HCT116 (cell line): ENCODE results near the gene KRTAP1-3. TPM values are rescaled to one million over a fixed set of nuclear protein-coding genes. Genes with fewer than 3 reads are reported as not detected.

ENCODE experiments used
- ATAC-seq: fragments of 200-7000 bp; cut with Tn5 transposase; 2 replicates; pipeline ENCODE4 v1.9.1; 2020; ENCODE audit warnings: mild to moderate bottlenecking, moderate library complexity
- BruUV-seq: library from RNA; stranded (reverse); fragments of 400-500 nt; replicated peaks from 2 replicates; lab custom pipeline; 2021; lab: Mats Ljungman, UMichigan
- CTCF ChIA-PET: fragments of 300-600 bp; sonication (Branson Sonifier 250); formaldehyde crosslinking; loops from one replicate; lab custom pipeline; 2021; ENCODE audit warnings: antibody characterized with exemption; lab: Charles Lee
- POLR2A ChIA-PET: fragments of 300-600, 350-600 bp; sonication (Branson Sonifier 250); formaldehyde crosslinking; loops from one replicate; lab custom pipeline; 2021; ENCODE audit warnings: antibody characterized with exemption; lab: Charles Lee
- RAD21 ChIA-PET, 2 experiments: fragments of 300-600 bp; sonication (Branson Sonifier 250); formaldehyde crosslinking; loops; one replicate each; lab custom pipeline; 2023; ENCODE audit warnings: low total read pairs in 2 of 2; ENCODE audit not compliant: uncharacterized antibody in 2 of 2, unreplicated experiment in 2 of 2, low non-redundant PET in 1 of 2; lab: Charles Lee
- DNase-seq: peaks from one replicate; pipeline ENCODE4 v3.0.0-alpha.2; 2010; ENCODE audit warnings: low read depth, low spot score
- H2AFZ ChIP-seq: fragments of 200-600 bp; shearing (Covaris generic), sonication (generic); 2 replicates; pipeline ENCODE4 v1.6.1; 2017; ENCODE audit warnings: low read depth, mixed run types, mixed read lengths, antibody characterized with exemption, low read length; ENCODE audit not compliant: poor library complexity, severe bottlenecking
- H3K27ac ChIP-seq: 2 replicates; pipeline ENCODE4 v1.5.1; 2012; ENCODE audit warnings: low read depth, low read length
- H3K27me3 ChIP-seq: fragments of 200-600 bp; sonication (generic); 2 replicates; pipeline ENCODE4 v1.6.1; 2016; ENCODE audit warnings: mixed run types, low read length, mixed read lengths; ENCODE audit not compliant: insufficient read depth
- H3K36me3 ChIP-seq, 2 experiments: fragments of 200-500 bp in 1 of 2; fragments of 200-600 bp in 1 of 2; sonication (Bioruptor generic) in 1 of 2; sonication (generic) in 1 of 2; 2 replicates each; pipeline versions ENCODE4 v1.5.1 to v1.6.1; 2014 to 2016; ENCODE audit warnings: low read length in 2 of 2, inconsistent platforms in 1 of 2, mixed read lengths in 1 of 2, mixed run types in 1 of 2; ENCODE audit not compliant: insufficient read depth in 2 of 2, control insufficient read depth in 1 of 2
- H3K4me1 ChIP-seq, 2 experiments: fragments of 200-600 bp in 1 of 2; sonication (generic) in 1 of 2; 2 replicates each; pipeline versions ENCODE4 v1.5.1 to v1.6.1; 2012 to 2017; ENCODE audit warnings: low read length in 2 of 2, inconsistent platforms in 1 of 2, mild to moderate bottlenecking in 1 of 2, mixed read lengths in 1 of 2, mixed run types in 1 of 2, moderate library complexity in 1 of 2; ENCODE audit not compliant: insufficient read depth in 2 of 2, control insufficient read depth in 1 of 2
- H3K4me2 ChIP-seq: fragments of 200-600 bp; sonication (generic); 2 replicates; pipeline ENCODE4 v1.6.1; 2017; ENCODE audit warnings: mixed run types, low read length, mixed read lengths
- H3K4me3 ChIP-seq, 2 experiments: fragments of 200-600 bp in 1 of 2; sonication (generic) in 1 of 2; replicated peaks in 1 of 2; 2 replicates each; pipeline ENCODE4 v1.5.1; 2011 to 2016; ENCODE audit warnings: low read length in 2 of 2, control low read depth in 1 of 2, low read depth in 1 of 2, mild to moderate bottlenecking in 1 of 2, mixed read lengths in 1 of 2, mixed run types in 1 of 2
- H3K79me2 ChIP-seq: fragments of 200-600 bp; sonication (generic); 2 replicates; pipeline ENCODE4 v1.6.1; 2017; ENCODE audit warnings: mild to moderate bottlenecking, mixed run types, low read length, moderate library complexity, mixed read lengths; ENCODE audit not compliant: insufficient read depth
- H3K9ac ChIP-seq: fragments of 200-600 bp; sonication (generic); 2 replicates; pipeline ENCODE4 v1.6.1; 2016; ENCODE audit warnings: low read length, mixed read lengths
- H3K9me2 ChIP-seq: fragments of 200-600 bp; sonication (generic), shearing (Covaris generic); 2 replicates; pipeline ENCODE4 v1.6.1; 2017; ENCODE audit warnings: mixed run types, mild to moderate bottlenecking, moderate library complexity; ENCODE audit not compliant: insufficient read depth
- H3K9me3 ChIP-seq, 2 experiments: fragments of 200-500 bp in 1 of 2; fragments of 200-600 bp in 1 of 2; sonication (Bioruptor generic) in 1 of 2; sonication (generic) in 1 of 2; 2 replicates each; pipeline ENCODE4 v1.6.1; 2014 to 2017; ENCODE audit warnings: low read length in 2 of 2, mixed read lengths in 2 of 2, inconsistent platforms in 1 of 2, low read depth in 1 of 2, mild to moderate bottlenecking in 1 of 2, mixed run types in 1 of 2, moderate library complexity in 1 of 2; ENCODE audit not compliant: control insufficient read depth in 1 of 2, insufficient read depth in 1 of 2
- H4K20me1 ChIP-seq: fragments of 200-600 bp; sonication (generic), shearing (Covaris generic); 2 replicates; pipeline ENCODE4 v1.6.1; 2017; ENCODE audit warnings: mixed run types, mild to moderate bottlenecking, moderate library complexity; ENCODE audit not compliant: insufficient read depth
- ATF3 ChIP-seq: IDR thresholded peaks from 2 replicates; pipeline ENCODE4 v1.6.1; 2012
- CBX3 ChIP-seq: IDR thresholded peaks from 2 replicates; pipeline ENCODE4 v1.6.1; 2012; ENCODE audit warnings: low read depth
- CEBPB ChIP-seq: IDR thresholded peaks from 2 replicates; pipeline ENCODE4 v1.6.1; 2012; ENCODE audit warnings: low read depth
- CTCF ChIP-seq, 3 experiments: fragments of 200-600 bp in 1 of 3; sonication (generic) in 1 of 3; IDR thresholded peaks in 2 of 3; conservative IDR thresholded peaks in 1 of 3; 2 replicates each; pipeline ENCODE4 v1.5.1; 2012 to 2017; ENCODE audit warnings: low read depth in 2 of 3, low read length in 2 of 3, antibody characterized with exemption in 1 of 3, borderline replicate concordance in 1 of 3, control low read depth in 1 of 3, mild to moderate bottlenecking in 1 of 3, mixed read lengths in 1 of 3, mixed run types in 1 of 3, moderate library complexity in 1 of 3; ENCODE audit not compliant: insufficient read depth in 1 of 3
- EGR1 ChIP-seq: IDR thresholded peaks from 2 replicates; pipeline ENCODE4 v1.6.1; 2012; ENCODE audit warnings: low read depth
- ELF1 ChIP-seq: IDR thresholded peaks from 2 replicates; pipeline ENCODE4 v1.6.1; 2012; ENCODE audit warnings: low read depth, borderline replicate concordance
- EZH2 ChIP-seq: fragments of 200-600 bp; sonication (generic); IDR thresholded peaks from 2 replicates; pipeline ENCODE4 v1.6.1; 2017; ENCODE audit warnings: antibody characterized with exemption, mixed run types
- EZH2phosphoT487 ChIP-seq: fragments of 200-600 bp; IDR thresholded peaks from 2 replicates; pipeline ENCODE4 v1.6.1; 2018; ENCODE audit warnings: antibody characterized with exemption, borderline replicate concordance
- FOSL1 ChIP-seq: IDR thresholded peaks from 2 replicates; pipeline ENCODE4 v1.6.1; 2012; ENCODE audit warnings: low read depth
- JUND ChIP-seq: IDR thresholded peaks from 2 replicates; pipeline ENCODE4 v1.6.1; 2012
- MAX ChIP-seq: IDR thresholded peaks from 2 replicates; pipeline ENCODE4 v1.6.1; 2012
- POLR2A ChIP-seq: IDR thresholded peaks from 2 replicates; pipeline ENCODE4 v1.7.0; 2011; ENCODE audit warnings: borderline replicate concordance; ENCODE audit not compliant: insufficient read depth, insufficient read length; ENCODE audit errors: extremely low read depth
- POLR2AphosphoS5 ChIP-seq: IDR thresholded peaks from 2 replicates; pipeline ENCODE4 v1.6.1; 2011; ENCODE audit warnings: mild to moderate bottlenecking, low read depth, low read length, moderate library complexity
- RAD21 ChIP-seq: IDR thresholded peaks from 2 replicates; pipeline ENCODE4 v1.6.1; 2012; ENCODE audit warnings: low read depth, mild to moderate bottlenecking
- SRF ChIP-seq: IDR thresholded peaks from 2 replicates; pipeline ENCODE4 v1.6.1; 2012; ENCODE audit warnings: low read depth
- TCF7L2 ChIP-seq: IDR thresholded peaks from 2 replicates; pipeline ENCODE4 v1.7.0; 2011; ENCODE audit warnings: borderline replicate concordance, inconsistent platforms; ENCODE audit not compliant: insufficient read depth, insufficient read length; ENCODE audit errors: extremely low read depth
- YY1 ChIP-seq: IDR thresholded peaks from 2 replicates; pipeline ENCODE4 v1.6.1; 2011; ENCODE audit warnings: low read length, low read depth, moderate library complexity, mild to moderate bottlenecking; ENCODE audit not compliant: insufficient replicate concordance; ENCODE audit errors: extremely low read depth
- ZFX ChIP-seq: fragments of 450-650 bp; IDR thresholded peaks from 2 replicates; pipeline ENCODE4 v1.6.1; 2017
- ZNF274 ChIP-seq: fragments of 200-500 bp; sonication (Bioruptor generic); IDR thresholded peaks from 2 replicates; pipeline ENCODE4 v1.6.1; 2014; ENCODE audit warnings: mild to moderate bottlenecking, low read depth, low read length, inconsistent platforms
- intact Hi-C: fragments of 100-400 bp; cut with micrococcal nuclease; formaldehyde crosslinking; loops from 2 replicates; pipeline ENCODE4 v1.10.0; 2022
- total RNA-seq: library from RNA; stranded (reverse); gene quantifications from one replicate; pipeline ENCODE4 v1.2.1, GENCODE V29; 2021; ENCODE audit not compliant: unreplicated experiment

KRTAP1-3 gene
- total RNA-seq, 1 experiment from 2014 or later = not detected

GRCh38 chr17:41018541-41018940 is 16.1 kb downstream of the KRTAP1-3 start:
- peaks cover 0 to 7% of the 10 kb centered on the region in 2 experiments; a peak in 1 of 4 replicates for H3K9me3 ChIP-seq
- H3K9me2 ChIP-seq = no peaks in the 10 kb centered on the region
- POLR2A ChIA-PET = no interaction called here
- H4K20me1 ChIP-seq = no peaks in the 10 kb centered on the region
- RAD21 ChIA-PET = no interaction called here
- DNase-seq (no peak), ATAC-seq (no peak)
- H3K27me3 ChIP-seq = no peaks in the 10 kb centered on the region
- H2AFZ ChIP-seq = no peak overlapping the region
- intact Hi-C loops = no loop called here
- H3K4me1 ChIP-seq = no peaks in the 10 kb centered on the region
- no peak overlapping the region for H3K4me3 ChIP-seq
- H3K36me3 ChIP-seq = no peaks in the 10 kb centered on the region; a peak in 1 of 4 replicates
- no peak overlapping the region for H3K9ac ChIP-seq
- no TSS peak for BruUV-seq
- no peaks in the 10 kb centered on the region for H3K79me2 ChIP-seq
- TF ChIP-seq RAD21 (no peak), ELF1 (no peak), CTCF (IDR thresholded peaks at IDR 0.05 in 2 of 3, conservative IDR thresholded peaks at IDR 0.05 in 1 of 3; ENCODE audit: borderline replicate concordance in 1 of 3, insufficient read depth in 1 of 3, low read depth in 2 of 3, low read length in 2 of 3) (no peak), ZFX (no peak), ATF3 (no peak), CEBPB (no peak), POLR2AphosphoS5 (no peak), EZH2 (no peak), JUND (no peak), EZH2phosphoT487 (no peak), ZNF274 (no peak), EGR1 (no peak), POLR2A (no peak), FOSL1 (no peak), SRF (no peak), MAX (no peak), CBX3 (no peak), TCF7L2 (no peak), YY1 (no peak)
- CTCF ChIA-PET = no interaction called here
- no peak overlapping the region for H3K4me2 ChIP-seq
- no peak overlapping the region for H3K27ac ChIP-seq
